A673 (cell line): ENCODE data around the gene MAST4.

Experiments used
- EZH2 ChIP-seq: fragments of 200-600 bp; sonication (generic); IDR thresholded peaks from 2 replicates; pipeline ENCODE4 v1.6.1; 2017; ENCODE audit warnings: borderline replicate concordance, low read depth, mild to moderate bottlenecking, mixed read lengths, antibody characterized with exemption, low read length; ENCODE audit not compliant: poor library complexity, severe bottlenecking
- TF ChIP-seq, protein P1 (sequence below): fragments of 300-800, 200-600 bp; sonication (generic); conservative IDR thresholded peaks from 2 replicates; pipeline ENCODE4 v1.5.1; 2017; ENCODE audit warnings: low read depth, mild to moderate bottlenecking, antibody characterized with exemption, low read length, moderate library complexity, mixed read lengths

DNA sequence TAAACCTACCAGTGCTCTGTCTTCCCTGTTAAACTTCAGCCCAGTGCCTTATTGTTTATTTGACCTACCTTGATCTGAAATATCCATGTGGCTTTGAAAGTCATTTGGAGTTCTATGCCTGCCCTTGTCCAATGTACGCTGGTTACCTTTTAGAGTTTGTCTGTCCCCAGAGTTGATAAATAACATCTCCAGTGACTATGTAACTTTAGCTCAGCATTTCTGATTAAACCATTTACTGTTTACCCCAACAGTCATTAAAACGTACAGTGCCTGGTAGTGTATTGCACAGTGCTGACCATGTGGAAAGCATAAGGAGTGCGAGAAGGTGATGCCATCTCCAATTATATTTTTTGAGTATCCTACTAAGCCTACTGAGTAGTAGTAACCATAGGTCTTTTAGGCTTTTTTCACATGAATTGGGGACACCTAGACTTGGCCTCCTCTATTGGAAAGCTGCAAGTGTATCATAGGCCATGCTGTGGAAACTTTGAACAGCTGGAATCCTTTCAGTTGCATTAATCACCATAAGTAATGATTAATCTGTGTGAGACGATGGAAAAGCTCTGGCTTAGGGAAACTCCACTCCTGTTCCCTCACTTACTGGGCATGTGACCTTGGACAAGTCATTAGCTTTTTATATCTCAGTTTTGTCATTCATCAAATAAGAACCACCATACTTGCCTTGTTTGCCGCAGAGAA is 93.5 kb downstream of the MAST4 start:
- TF ChIP-seq, protein P1, sequence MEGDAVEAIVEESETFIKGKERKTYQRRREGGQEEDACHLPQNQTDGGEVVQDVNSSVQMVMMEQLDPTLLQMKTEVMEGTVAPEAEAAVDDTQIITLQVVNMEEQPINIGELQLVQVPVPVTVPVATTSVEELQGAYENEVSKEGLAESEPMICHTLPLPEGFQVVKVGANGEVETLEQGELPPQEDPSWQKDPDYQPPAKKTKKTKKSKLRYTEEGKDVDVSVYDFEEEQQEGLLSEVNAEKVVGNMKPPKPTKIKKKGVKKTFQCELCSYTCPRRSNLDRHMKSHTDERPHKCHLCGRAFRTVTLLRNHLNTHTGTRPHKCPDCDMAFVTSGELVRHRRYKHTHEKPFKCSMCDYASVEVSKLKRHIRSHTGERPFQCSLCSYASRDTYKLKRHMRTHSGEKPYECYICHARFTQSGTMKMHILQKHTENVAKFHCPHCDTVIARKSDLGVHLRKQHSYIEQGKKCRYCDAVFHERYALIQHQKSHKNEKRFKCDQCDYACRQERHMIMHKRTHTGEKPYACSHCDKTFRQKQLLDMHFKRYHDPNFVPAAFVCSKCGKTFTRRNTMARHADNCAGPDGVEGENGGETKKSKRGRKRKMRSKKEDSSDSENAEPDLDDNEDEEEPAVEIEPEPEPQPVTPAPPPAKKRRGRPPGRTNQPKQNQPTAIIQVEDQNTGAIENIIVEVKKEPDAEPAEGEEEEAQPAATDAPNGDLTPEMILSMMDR: no peak
- no peak for TF ChIP-seq EZH2
